Measurements from ENCODE around the gene GRPEL1. TPM values are rescaled to one million over a fixed set of nuclear protein-coding genes. Genes with fewer than 3 reads are reported as not detected.
A peak's percentile ranks its signal among the peaks of the same experiment; 100 is the strongest.

The GRPEL1 gene
- total RNA-seq, 4 donors from 2014 or later: 25.4 to 62.1 (median 33.8) TPM

- DNase-seq (ENCODE audit: low spot score): no peak
- ATAC-seq (ENCODE audit: low FRiP score): no peak
- TF ChIP-seq, protein P1, sequence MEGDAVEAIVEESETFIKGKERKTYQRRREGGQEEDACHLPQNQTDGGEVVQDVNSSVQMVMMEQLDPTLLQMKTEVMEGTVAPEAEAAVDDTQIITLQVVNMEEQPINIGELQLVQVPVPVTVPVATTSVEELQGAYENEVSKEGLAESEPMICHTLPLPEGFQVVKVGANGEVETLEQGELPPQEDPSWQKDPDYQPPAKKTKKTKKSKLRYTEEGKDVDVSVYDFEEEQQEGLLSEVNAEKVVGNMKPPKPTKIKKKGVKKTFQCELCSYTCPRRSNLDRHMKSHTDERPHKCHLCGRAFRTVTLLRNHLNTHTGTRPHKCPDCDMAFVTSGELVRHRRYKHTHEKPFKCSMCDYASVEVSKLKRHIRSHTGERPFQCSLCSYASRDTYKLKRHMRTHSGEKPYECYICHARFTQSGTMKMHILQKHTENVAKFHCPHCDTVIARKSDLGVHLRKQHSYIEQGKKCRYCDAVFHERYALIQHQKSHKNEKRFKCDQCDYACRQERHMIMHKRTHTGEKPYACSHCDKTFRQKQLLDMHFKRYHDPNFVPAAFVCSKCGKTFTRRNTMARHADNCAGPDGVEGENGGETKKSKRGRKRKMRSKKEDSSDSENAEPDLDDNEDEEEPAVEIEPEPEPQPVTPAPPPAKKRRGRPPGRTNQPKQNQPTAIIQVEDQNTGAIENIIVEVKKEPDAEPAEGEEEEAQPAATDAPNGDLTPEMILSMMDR (IDR thresholded peaks at IDR 0.05): no peak
Observed at GRCh38 chr4:7040765-7041164, 27.1 kb downstream of the GRPEL1 start.

DNA sequence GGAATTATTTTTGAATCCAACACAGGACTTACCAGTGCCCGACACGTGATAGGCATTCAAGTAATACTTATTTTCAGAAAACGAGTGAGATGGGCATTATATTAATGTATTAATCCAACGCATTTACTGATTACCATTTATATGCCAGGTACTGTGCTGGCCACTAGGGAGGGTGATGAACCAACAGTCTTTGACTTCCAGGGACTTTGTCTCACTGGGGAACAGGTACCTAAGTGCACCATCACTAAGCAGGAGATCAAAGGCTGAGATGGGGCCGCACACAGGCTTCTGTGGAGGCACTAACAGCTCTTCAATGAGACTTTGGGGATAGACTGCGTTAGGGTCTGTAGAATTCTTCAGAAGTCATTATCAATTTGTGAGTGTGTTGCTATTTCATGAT lies 30.4 kb downstream of the GRPEL1 start:
- DNase-seq (ENCODE audit: low spot score) (no peak), ATAC-seq (ENCODE audit: low FRiP score) (no peak)
- TF ChIP-seq, protein P1 (IDR thresholded peaks at IDR 0.05): no peak

DNA sequence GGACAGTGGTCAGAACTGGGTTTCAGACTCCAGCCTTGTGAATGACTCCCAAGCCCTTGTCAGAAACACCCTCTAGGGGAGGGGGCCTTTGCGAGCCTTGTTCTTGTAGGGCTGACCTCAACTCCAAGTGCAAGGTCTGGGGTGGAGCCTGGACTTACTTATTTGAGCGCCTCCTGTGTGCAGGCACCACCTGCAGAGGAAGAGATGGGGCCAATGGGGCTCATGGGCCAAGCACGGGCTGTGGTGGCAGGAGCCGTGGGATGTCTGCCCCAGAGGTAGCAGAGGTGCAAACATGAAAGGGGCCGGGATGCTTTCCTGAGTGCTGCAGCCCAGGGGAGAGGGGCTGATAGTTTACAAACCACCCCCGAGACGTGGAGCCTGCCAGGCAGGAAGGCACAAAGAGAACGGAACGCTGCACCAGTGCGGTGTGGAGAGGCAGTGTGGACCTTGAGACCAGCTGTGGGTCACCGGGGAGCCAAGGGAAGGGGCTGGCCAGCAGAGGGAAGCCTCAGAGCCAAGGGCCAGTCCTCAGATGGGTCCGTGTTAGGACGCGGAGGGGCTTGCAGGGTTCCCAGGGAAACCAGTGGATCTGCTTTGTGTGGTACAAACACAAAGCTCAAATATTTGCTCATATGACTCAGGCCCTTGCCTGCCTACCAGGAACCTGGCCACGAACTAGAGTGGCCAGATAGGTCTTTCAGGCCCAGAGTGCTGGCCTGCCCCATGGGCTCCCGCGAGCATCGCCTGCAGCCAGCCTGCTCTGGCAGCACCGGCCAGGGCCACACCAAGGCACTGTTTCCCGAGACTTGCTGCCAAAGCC lies 33.4 kb downstream of the GRPEL1 start:
- TF ChIP-seq, protein P1 (IDR thresholded peaks at IDR 0.05): no peak
- DNase-seq (ENCODE audit: low spot score) (no peak), ATAC-seq (ENCODE audit: low FRiP score) (peak; percentile 22)

DNA sequence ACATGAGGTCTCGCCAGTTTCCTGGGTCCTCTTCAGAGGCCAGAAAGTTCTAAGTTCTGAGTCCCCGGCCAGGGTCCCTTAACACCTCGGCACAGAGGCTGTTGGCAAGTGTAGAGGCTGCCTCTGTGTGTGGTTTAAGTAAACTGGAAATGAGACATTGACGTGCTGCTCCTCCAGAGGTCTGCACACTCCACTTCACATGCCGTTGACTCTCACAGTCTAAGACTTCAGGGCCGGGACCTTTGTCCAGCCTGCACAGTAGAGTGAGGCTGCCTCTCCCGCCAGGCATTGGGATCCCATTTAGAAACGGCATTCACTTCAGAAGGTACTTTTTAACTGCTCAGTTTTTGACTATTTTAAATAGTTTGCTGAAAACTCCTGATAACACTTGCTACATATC lies 35.3 kb downstream of the GRPEL1 start:
- TF ChIP-seq, protein P1 (IDR thresholded peaks at IDR 0.05): no peak
- ATAC-seq (ENCODE audit: low FRiP score) (no peak), DNase-seq (ENCODE audit: low spot score) (no peak)

DNA sequence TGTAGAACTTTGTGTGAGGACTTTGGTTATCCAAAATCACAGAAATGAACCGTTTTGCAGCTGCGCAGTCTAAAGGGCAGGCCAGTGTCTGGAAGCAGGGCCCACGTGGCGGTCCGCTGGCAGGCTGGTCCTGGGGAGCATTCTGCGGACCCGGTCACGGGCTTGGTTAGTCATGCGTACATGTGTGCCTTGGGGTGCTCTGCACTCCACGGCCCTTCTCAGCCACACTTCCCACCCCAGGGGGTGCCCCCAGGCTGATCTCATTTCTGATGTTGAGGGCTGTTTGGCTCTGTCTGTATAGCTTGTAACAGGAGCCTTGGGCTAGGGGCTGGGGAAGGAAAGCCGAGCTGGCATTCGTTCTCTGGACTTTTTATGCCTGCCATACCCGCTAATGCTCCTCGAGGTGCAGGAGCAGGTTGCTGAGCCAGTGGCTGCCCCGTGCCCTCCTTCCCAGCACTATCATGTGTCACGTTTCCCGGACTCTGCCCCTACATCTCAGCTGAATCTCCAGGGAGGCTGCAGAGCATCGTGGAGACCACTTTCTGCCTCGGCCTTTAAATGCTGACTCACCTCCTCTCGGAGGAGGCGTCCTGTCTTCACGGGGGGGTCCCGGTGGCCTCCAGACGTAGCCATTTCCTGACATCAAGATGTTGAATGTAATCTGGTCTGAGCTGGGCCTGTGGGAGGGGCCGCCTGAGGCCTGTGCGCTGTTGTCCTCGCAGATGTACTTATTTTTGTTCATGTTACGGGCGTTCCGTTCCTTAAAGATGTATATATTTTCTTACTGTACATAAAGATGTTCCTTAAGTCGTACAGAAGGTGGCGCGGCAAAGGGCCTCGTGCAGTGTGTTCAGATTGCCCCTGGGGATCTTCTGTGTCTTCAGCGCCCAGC lies 36.1 kb downstream of the GRPEL1 start:
- TF ChIP-seq, protein P1 (IDR thresholded peaks at IDR 0.05): no peak
- ATAC-seq (ENCODE audit: low FRiP score) (no peak), DNase-seq (ENCODE audit: low spot score) (no peak)

DNA sequence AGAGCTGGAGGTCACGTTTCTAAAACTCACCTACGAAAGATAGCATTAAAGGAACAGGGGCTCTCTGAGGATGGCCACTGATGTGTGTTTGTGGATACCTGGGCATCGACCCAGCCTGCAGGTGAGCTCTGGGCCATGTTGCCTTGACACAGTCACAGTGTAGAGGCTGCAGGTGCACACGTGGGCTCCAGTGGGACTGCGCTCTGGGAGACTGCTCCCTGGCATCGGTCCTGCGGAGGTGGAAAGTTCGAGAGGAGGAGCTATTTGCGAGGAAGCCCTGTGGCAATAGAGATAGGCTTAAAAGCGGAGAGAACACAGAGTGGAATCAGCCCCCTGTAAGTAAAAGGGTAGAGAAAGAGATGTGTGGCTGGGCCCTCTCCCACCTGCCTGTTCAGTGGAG lies 37.0 kb downstream of the GRPEL1 start:
- TF ChIP-seq, protein P1 (IDR thresholded peaks at IDR 0.05): no peak
- ATAC-seq (ENCODE audit: low FRiP score) (no peak), DNase-seq (ENCODE audit: low spot score) (no peak)
